IPS-20b (cell line): Measurements from ENCODE around the gene POLR1B.
"Not testable (repeated sequence)": the region's sequence is repeated elsewhere in the genome, so short reads cannot be mapped to it uniquely, and the experiment has no call there.

ENCODE experiments used
- H3K27ac ChIP-seq: one replicate; pipeline ENCODE4 v1.5.1; 2013; ENCODE audit warnings: low read length
- H3K27me3 ChIP-seq: 2 replicates; pipeline ENCODE4 v1.6.1; 2013; ENCODE audit warnings: mild to moderate bottlenecking, low read length, inconsistent platforms; ENCODE audit not compliant: insufficient read depth
- H3K36me3 ChIP-seq: 2 replicates; pipeline ENCODE4 v1.6.1; 2013; ENCODE audit warnings: low read depth, mild to moderate bottlenecking, inconsistent platforms, low read length, moderate library complexity; ENCODE audit not compliant: insufficient read depth
- H3K4me1 ChIP-seq: 2 replicates; pipeline ENCODE4 v1.6.1; 2013; ENCODE audit warnings: mild to moderate bottlenecking, control low read depth, inconsistent platforms, low read length, moderate library complexity; ENCODE audit not compliant: insufficient read depth
- H3K4me3 ChIP-seq: 2 replicates; pipeline ENCODE4 v1.5.1; 2013; ENCODE audit warnings: mild to moderate bottlenecking, low read length, inconsistent platforms
- H3K9ac ChIP-seq: 2 replicates; pipeline ENCODE4 v1.6.1; 2013; ENCODE audit warnings: low read depth, mild to moderate bottlenecking, inconsistent platforms, low read length, moderate library complexity
- H3K9me3 ChIP-seq: 2 replicates; pipeline ENCODE4 v1.6.1; 2013; ENCODE audit warnings: mild to moderate bottlenecking, low read depth, low read length, inconsistent platforms; ENCODE audit not compliant: insufficient read depth

The POLR1B gene

GRCh38 chr2:112603731-112604130, 61.5 kb downstream of the POLR1B start:
- Histone ChIP-seq H3K4me1 (no peaks in the 10 kb centered on the region), H3K27ac (no peak overlapping the region), H3K27me3 (no peaks in the 10 kb centered on the region), H3K36me3 (no peaks in the 10 kb centered on the region), H3K9me3 (no peaks in the 10 kb centered on the region), H3K9ac (no peak overlapping the region), H3K4me3 (no peak overlapping the region)

GRCh38 chr2:112604952-112605351, 62.7 kb downstream of the POLR1B start:
- H3K4me1 ChIP-seq: no peaks in the 10 kb centered on the region
- no peaks in the 10 kb centered on the region for H3K9me3 ChIP-seq
- no peak overlapping the region for H3K27ac ChIP-seq
- no peaks in the 10 kb centered on the region for H3K36me3 ChIP-seq
- no peaks in the 10 kb centered on the region for H3K27me3 ChIP-seq
- H3K4me3 ChIP-seq: no peak overlapping the region
- no peak overlapping the region for H3K9ac ChIP-seq

GRCh38 chr2:112605926-112606325, 63.7 kb downstream of the POLR1B start:
- Histone ChIP-seq H3K9me3 (no peaks in the 10 kb centered on the region), H3K27me3 (no peaks in the 10 kb centered on the region), H3K36me3 (no peaks in the 10 kb centered on the region), H3K9ac (no peak overlapping the region), H3K4me3 (no peak overlapping the region), H3K27ac (no peak overlapping the region), H3K4me1 (no peaks in the 10 kb centered on the region)

- no peaks in the 10 kb centered on the region for H3K27me3 ChIP-seq
- no peaks in the 10 kb centered on the region for H3K4me1 ChIP-seq
- H3K9me3 ChIP-seq: no peaks in the 10 kb centered on the region
- H3K36me3 ChIP-seq: no peaks in the 10 kb centered on the region
- H3K27ac ChIP-seq: no peak overlapping the region
- no peak overlapping the region for H3K4me3 ChIP-seq
- no peak overlapping the region for H3K9ac ChIP-seq
Measured at GRCh38 chr2:112606547-112606946, 64.3 kb downstream of the POLR1B start.

- Histone ChIP-seq H3K9ac (no peak overlapping the region), H3K36me3 (no peaks in the 10 kb centered on the region)
Measured at GRCh38 chr2:112607680-112608438, 65.6 kb downstream of the POLR1B start.

GRCh38 chr2:112609320-112609719, 67.1 kb downstream of the POLR1B start:
- H3K36me3 ChIP-seq: not testable (repeated sequence)

More at GRCh38 chr2:112607680-112608438, 65.6 kb downstream of the POLR1B start:
- Histone ChIP-seq H3K9me3 (no peaks in the 10 kb centered on the region), H3K27me3 (no peaks in the 10 kb centered on the region), H3K4me3 (no peak overlapping the region), H3K27ac (no peak overlapping the region), H3K4me1 (no peaks in the 10 kb centered on the region)

GRCh38 chr2:112612283-112612682, 70.0 kb downstream of the POLR1B start:
- not testable (repeated sequence) for H3K4me3 ChIP-seq, H3K36me3 ChIP-seq, H3K9ac ChIP-seq, H3K27me3 ChIP-seq, H3K4me1 ChIP-seq, H3K27ac ChIP-seq, H3K9me3 ChIP-seq

More at GRCh38 chr2:112609320-112609719, 67.1 kb downstream of the POLR1B start:
- H3K4me1 ChIP-seq, H3K4me3 ChIP-seq, H3K27me3 ChIP-seq, H3K9ac ChIP-seq, H3K9me3 ChIP-seq, H3K27ac ChIP-seq: not testable (repeated sequence)

GRCh38 chr2:112614201-112614840, 72.1 kb downstream of the POLR1B start:
- Histone ChIP-seq H3K9ac (peak overlapping the region; percentile 16; the same call in 1 of the 2 replicates), H3K4me1 (peaks cover 5% of the 10 kb centered on the region; the same call in 1 of the 2 replicates), H3K36me3 (no peaks in the 10 kb centered on the region), H3K27me3 (no peaks in the 10 kb centered on the region), H3K27ac (no peak overlapping the region), H3K9me3 (no peaks in the 10 kb centered on the region), H3K4me3 (peak overlapping the region; percentile 29)

- H3K36me3 ChIP-seq: no peaks in the 10 kb centered on the region
Measured at GRCh38 chr2:112615051-112615450, 72.8 kb downstream of the POLR1B start.

GRCh38 chr2:112615798-112616197, 73.5 kb downstream of the POLR1B start:
- H3K36me3 ChIP-seq, H3K9ac ChIP-seq, H3K9me3 ChIP-seq, H3K4me1 ChIP-seq, H3K27me3 ChIP-seq, H3K27ac ChIP-seq, H3K4me3 ChIP-seq: not testable (repeated sequence)

More at GRCh38 chr2:112615051-112615450, 72.8 kb downstream of the POLR1B start:
- no peak overlapping the region for H3K27ac ChIP-seq
- no peaks in the 10 kb centered on the region for H3K27me3 ChIP-seq
- no peak overlapping the region; the same call in 1 of the 2 replicates for H3K4me3 ChIP-seq
- H3K9me3 ChIP-seq: no peaks in the 10 kb centered on the region
- H3K9ac ChIP-seq: no peak overlapping the region
- H3K4me1 ChIP-seq: peaks cover 5% of the 10 kb centered on the region; the same call in 1 of the 2 replicates

- H3K27ac ChIP-seq: no peak overlapping the region
- H3K9ac ChIP-seq: no peak overlapping the region
- H3K36me3 ChIP-seq: no peaks in the 10 kb centered on the region
- peaks cover 5% of the 10 kb centered on the region; the same call in 1 of the 2 replicates for H3K4me1 ChIP-seq
- H3K27me3 ChIP-seq: no peaks in the 10 kb centered on the region
- H3K4me3 ChIP-seq: no peak overlapping the region
- no peaks in the 10 kb centered on the region for H3K9me3 ChIP-seq
Measured at GRCh38 chr2:112618383-112618782, 76.1 kb downstream of the POLR1B start.
